Activated naive CD8-positive, alpha-beta T cell treated with anti-CD3 and anti-CD28 coated beads, Interleukin-2, amount 50 U/mL, for 24 hours (primary cell): ENCODE data around the gene LY9.

Experiments used
- ATAC-seq: fragments of 150-1000 bp; cut with Tn5 transposase; one replicate; pipeline ENCODE4 v1.10.0; 2021
- DNase-seq: peaks from one replicate; pipeline ENCODE4 v3.0.0; 2021
- H3K27ac Mint-ChIP-seq: one replicate; pipeline ENCODE4 v1.8.0; 2021; ENCODE audit warnings: mild to moderate bottlenecking, mixed read lengths
- H3K27me3 Mint-ChIP-seq: one replicate; pipeline ENCODE4 v1.8.0; 2021; ENCODE audit warnings: mixed read lengths
- H3K36me3 Mint-ChIP-seq: one replicate; pipeline ENCODE4 v1.8.0; 2021; ENCODE audit warnings: low read depth, mixed read lengths
- H3K4me1 Mint-ChIP-seq: one replicate; pipeline ENCODE4 v1.8.0; 2021; ENCODE audit warnings: mixed read lengths
- H3K4me3 Mint-ChIP-seq: one replicate; pipeline ENCODE4 v1.8.0; 2021; ENCODE audit warnings: mild to moderate bottlenecking, moderate library complexity, mixed read lengths
- H3K9me3 Mint-ChIP-seq: one replicate; pipeline ENCODE4 v1.8.0; 2021; ENCODE audit warnings: mixed read lengths

Gene LY9, protein sequence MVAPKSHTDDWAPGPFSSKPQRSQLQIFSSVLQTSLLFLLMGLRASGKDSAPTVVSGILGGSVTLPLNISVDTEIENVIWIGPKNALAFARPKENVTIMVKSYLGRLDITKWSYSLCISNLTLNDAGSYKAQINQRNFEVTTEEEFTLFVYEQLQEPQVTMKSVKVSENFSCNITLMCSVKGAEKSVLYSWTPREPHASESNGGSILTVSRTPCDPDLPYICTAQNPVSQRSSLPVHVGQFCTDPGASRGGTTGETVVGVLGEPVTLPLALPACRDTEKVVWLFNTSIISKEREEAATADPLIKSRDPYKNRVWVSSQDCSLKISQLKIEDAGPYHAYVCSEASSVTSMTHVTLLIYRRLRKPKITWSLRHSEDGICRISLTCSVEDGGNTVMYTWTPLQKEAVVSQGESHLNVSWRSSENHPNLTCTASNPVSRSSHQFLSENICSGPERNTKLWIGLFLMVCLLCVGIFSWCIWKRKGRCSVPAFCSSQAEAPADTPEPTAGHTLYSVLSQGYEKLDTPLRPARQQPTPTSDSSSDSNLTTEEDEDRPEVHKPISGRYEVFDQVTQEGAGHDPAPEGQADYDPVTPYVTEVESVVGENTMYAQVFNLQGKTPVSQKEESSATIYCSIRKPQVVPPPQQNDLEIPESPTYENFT

DNA sequence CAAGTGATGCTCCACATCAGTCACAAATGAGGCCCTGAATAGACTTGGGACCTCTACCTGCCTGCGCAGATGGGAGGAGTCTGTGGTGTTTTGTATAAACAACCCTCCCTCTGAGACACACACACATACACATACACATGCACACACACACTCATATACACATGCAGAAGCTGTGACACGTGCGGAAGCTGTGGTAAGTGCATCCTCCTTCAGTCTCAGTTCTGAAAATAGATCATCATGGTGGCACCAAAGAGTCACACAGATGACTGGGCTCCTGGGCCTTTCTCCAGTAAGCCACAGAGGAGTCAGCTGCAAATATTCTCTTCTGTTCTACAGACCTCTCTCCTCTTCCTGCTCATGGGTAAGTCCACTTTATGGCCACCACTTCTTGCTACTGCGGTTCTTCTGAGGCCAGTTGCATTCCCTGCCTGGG is at the start of gene LY9:
LY9 (plus strand) TSS at position 224 of the 433 bp plus-strand sequence; CDS start at position 238, 14 bp downstream.
- no peaks in the 10 kb centered on the region for H3K36me3 Mint-ChIP-seq
- no peaks in the 10 kb centered on the region for H3K9me3 Mint-ChIP-seq
- DNase-seq (peak; percentile 68), ATAC-seq (peak; percentile 87)
- peaks cover 58% of the 10 kb centered on the region for H3K4me1 Mint-ChIP-seq
- peak within 1 kb of the TSS; percentile 90 for H3K27ac Mint-ChIP-seq
- H3K27me3 Mint-ChIP-seq = no peaks in the 10 kb centered on the region
- peak within 1 kb of the TSS; percentile 84 for H3K4me3 Mint-ChIP-seq

- no peaks in the 10 kb centered on the region for H3K27me3 Mint-ChIP-seq
- H3K4me3 Mint-ChIP-seq = no peak overlapping the region
- ATAC-seq (no peak), DNase-seq (no peak)
- H3K9me3 Mint-ChIP-seq = no peaks in the 10 kb centered on the region
- H3K27ac Mint-ChIP-seq = peak overlapping the region; percentile 74
- H3K4me1 Mint-ChIP-seq = peaks cover 96% of the 10 kb centered on the region
- peaks cover 90% of the 10 kb centered on the region for H3K36me3 Mint-ChIP-seq
Observed at GRCh38 chr1:160746836-160747500, 49.0 kb upstream of the LY9 start.

- ATAC-seq = no peak
- Mint-ChIP-seq H3K4me1 (peaks cover 96% of the 10 kb centered on the region), H3K4me3 (no peak overlapping the region), H3K9me3 (no peaks in the 10 kb centered on the region), H3K27me3 (no peaks in the 10 kb centered on the region), H3K36me3 (peaks cover 90% of the 10 kb centered on the region), H3K27ac (peak overlapping the region; percentile 74)
- DNase-seq = no peak
Observed at GRCh38 chr1:160747717-160748116, 48.3 kb upstream of the LY9 start.

DNA sequence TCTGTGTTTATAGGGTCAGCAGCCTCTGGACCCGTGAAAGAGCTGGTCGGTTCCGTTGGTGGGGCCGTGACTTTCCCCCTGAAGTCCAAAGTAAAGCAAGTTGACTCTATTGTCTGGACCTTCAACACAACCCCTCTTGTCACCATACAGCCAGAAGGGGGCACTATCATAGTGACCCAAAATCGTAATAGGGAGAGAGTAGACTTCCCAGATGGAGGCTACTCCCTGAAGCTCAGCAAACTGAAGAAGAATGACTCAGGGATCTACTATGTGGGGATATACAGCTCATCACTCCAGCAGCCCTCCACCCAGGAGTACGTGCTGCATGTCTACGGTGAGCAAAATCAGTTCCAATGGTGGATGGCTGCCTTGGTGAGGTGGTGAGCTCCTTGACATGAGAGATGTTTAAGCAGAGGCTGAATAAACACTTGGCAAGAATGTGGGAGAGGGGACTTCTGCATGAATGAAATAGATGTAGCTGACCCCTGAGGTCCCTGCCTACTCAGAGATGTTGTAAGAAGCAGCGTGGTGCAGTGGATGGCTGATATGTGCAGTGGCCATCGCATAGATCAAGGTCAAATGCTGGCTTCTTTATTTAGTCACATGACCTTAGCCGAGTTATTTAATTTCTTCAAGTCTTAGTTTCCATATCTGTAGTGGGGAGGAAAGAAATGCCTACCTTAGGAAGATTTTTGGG is 47.6 kb upstream of the LY9 start:
- no peaks in the 10 kb centered on the region for H3K9me3 Mint-ChIP-seq
- no peak overlapping the region for H3K4me3 Mint-ChIP-seq
- DNase-seq = no peak
- H3K27ac Mint-ChIP-seq = peak overlapping the region; percentile 74
- peaks cover 96% of the 10 kb centered on the region for H3K4me1 Mint-ChIP-seq
- H3K27me3 Mint-ChIP-seq = no peaks in the 10 kb centered on the region
- H3K36me3 Mint-ChIP-seq = peaks cover 90% of the 10 kb centered on the region
- no peak for ATAC-seq

GRCh38 chr1:160748878-160749269 is 47.1 kb upstream of the LY9 start:
- H3K27me3 Mint-ChIP-seq = no peaks in the 10 kb centered on the region
- H3K27ac Mint-ChIP-seq = peak overlapping the region; percentile 74
- no peak overlapping the region for H3K4me3 Mint-ChIP-seq

DNA sequence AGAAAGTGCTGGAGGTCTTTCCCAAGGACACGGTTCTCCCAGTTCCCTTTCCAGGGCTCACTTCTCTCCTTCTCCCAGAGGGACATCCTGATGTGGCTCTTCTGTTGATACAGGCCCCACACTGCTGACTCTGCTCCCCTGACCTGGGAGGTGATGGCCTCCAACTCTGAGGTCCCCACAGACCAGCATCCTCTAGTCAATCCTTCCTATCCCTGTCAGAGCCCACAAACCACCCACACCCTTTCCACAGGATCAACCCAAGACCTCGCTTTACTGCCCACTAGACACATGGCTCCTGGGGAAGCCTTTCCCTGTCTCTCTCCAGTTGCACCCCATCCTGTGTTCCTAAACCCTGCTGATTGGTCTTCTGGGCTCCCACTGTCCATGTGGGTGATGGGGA is 45.4 kb upstream of the LY9 start:
- peaks cover 94% of the 10 kb centered on the region for H3K4me1 Mint-ChIP-seq
- peak overlapping the region; percentile 92 for H3K27ac Mint-ChIP-seq
- ATAC-seq = peak; percentile 49
- H3K9me3 Mint-ChIP-seq = no peaks in the 10 kb centered on the region
- DNase-seq = no peak
- no peaks in the 10 kb centered on the region for H3K27me3 Mint-ChIP-seq
- peak overlapping the region; percentile 27 for H3K4me3 Mint-ChIP-seq
- peaks cover 83% of the 10 kb centered on the region for H3K36me3 Mint-ChIP-seq

More at GRCh38 chr1:160748878-160749269, 47.1 kb upstream of the LY9 start:
- DNase-seq = no peak
- no peaks in the 10 kb centered on the region for H3K9me3 Mint-ChIP-seq
- peaks cover 96% of the 10 kb centered on the region for H3K4me1 Mint-ChIP-seq
- no peak for ATAC-seq
- H3K36me3 Mint-ChIP-seq = peaks cover 91% of the 10 kb centered on the region

DNA sequence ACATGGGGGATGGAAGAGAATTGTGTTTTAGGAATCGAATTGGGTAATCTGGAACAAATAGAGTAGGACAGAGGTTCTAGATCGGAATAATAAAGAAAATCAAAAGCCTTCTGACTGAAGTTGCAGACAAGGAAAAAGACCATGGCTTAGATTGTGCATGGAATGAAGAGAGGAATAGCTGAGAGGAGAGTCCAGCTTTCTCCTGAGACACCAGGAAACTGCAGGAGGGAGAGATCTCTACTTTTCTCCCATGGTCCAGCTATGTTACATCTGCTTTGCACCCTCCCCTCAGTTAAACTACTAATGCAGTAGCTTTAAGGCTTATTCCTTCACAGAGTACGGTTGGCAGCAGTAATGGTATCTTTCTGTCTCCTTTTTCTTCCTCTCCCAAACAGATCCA is 43.6 kb upstream of the LY9 start:
- H3K27ac Mint-ChIP-seq = peak overlapping the region; percentile 92
- peak overlapping the region; percentile 41 for H3K4me3 Mint-ChIP-seq
- peaks cover 74% of the 10 kb centered on the region for H3K36me3 Mint-ChIP-seq
- H3K27me3 Mint-ChIP-seq = no peaks in the 10 kb centered on the region
- DNase-seq (no peak), ATAC-seq (no peak)
- peaks cover 94% of the 10 kb centered on the region for H3K4me1 Mint-ChIP-seq
- H3K9me3 Mint-ChIP-seq = peaks cover 8% of the 10 kb centered on the region

DNA sequence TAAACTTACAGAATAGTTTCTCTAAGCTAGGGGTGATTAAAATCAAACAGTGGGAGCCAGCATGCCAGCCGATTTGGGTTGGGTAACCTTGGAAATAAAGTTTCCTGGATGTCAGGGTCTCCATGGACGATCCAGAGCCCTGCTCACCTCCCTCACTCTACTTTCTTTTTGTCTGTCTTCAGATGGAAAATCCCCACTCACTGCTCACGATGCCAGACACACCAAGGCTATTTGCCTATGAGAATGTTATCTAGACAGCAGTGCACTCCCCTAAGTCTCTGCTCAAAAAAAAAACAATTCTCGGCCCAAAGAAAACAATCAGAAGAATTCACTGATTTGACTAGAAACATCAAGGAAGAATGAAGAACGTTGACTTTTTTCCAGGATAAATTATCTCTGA is 43.0 kb upstream of the LY9 start:
- DNase-seq (no peak), ATAC-seq (no peak)
- peaks cover 70% of the 10 kb centered on the region for H3K36me3 Mint-ChIP-seq
- peaks cover 93% of the 10 kb centered on the region for H3K4me1 Mint-ChIP-seq
- peak overlapping the region; percentile 41 for H3K4me3 Mint-ChIP-seq
- peak overlapping the region; percentile 92 for H3K27ac Mint-ChIP-seq
- peaks cover 8% of the 10 kb centered on the region for H3K9me3 Mint-ChIP-seq
- no peaks in the 10 kb centered on the region for H3K27me3 Mint-ChIP-seq

- no peak for DNase-seq
- H3K4me3 Mint-ChIP-seq = no peak overlapping the region
- peaks cover 88% of the 10 kb centered on the region for H3K4me1 Mint-ChIP-seq
- no peak for ATAC-seq
- peak overlapping the region; percentile 92 for H3K27ac Mint-ChIP-seq
- peaks cover 8% of the 10 kb centered on the region for H3K9me3 Mint-ChIP-seq
- H3K36me3 Mint-ChIP-seq = peaks cover 64% of the 10 kb centered on the region
- H3K27me3 Mint-ChIP-seq = no peaks in the 10 kb centered on the region
Observed at GRCh38 chr1:160753594-160753993, 42.4 kb upstream of the LY9 start.

GRCh38 chr1:160755461-160755860 is 40.5 kb upstream of the LY9 start:
- Mint-ChIP-seq H3K4me3 (peak overlapping the region; percentile 35), H3K27ac (peak overlapping the region; percentile 94), H3K36me3 (peaks cover 49% of the 10 kb centered on the region), H3K27me3 (no peaks in the 10 kb centered on the region), H3K9me3 (peaks cover 8% of the 10 kb centered on the region), H3K4me1 (peaks cover 79% of the 10 kb centered on the region)
- DNase-seq = no peak
- ATAC-seq = no peak

- H3K27ac Mint-ChIP-seq = peak overlapping the region; percentile 94
- H3K36me3 Mint-ChIP-seq = peaks cover 45% of the 10 kb centered on the region
- peak overlapping the region; percentile 35 for H3K4me3 Mint-ChIP-seq
- peaks cover 78% of the 10 kb centered on the region for H3K4me1 Mint-ChIP-seq
- H3K27me3 Mint-ChIP-seq = no peaks in the 10 kb centered on the region
- peak; percentile 82 for ATAC-seq
- peaks cover 10% of the 10 kb centered on the region for H3K9me3 Mint-ChIP-seq
- peak; percentile 57 for DNase-seq
Observed at GRCh38 chr1:160755911-160756848, 39.8 kb upstream of the LY9 start.

- Mint-ChIP-seq H3K9me3 (peaks cover 16% of the 10 kb centered on the region), H3K27ac (peak overlapping the region; percentile 94), H3K36me3 (peaks cover 42% of the 10 kb centered on the region), H3K4me3 (peak overlapping the region; percentile 35), H3K27me3 (no peaks in the 10 kb centered on the region), H3K4me1 (peaks cover 79% of the 10 kb centered on the region)
- ATAC-seq (peak; percentile 33), DNase-seq (no peak)
Observed at GRCh38 chr1:160756849-160757201, 39.1 kb upstream of the LY9 start.

DNA sequence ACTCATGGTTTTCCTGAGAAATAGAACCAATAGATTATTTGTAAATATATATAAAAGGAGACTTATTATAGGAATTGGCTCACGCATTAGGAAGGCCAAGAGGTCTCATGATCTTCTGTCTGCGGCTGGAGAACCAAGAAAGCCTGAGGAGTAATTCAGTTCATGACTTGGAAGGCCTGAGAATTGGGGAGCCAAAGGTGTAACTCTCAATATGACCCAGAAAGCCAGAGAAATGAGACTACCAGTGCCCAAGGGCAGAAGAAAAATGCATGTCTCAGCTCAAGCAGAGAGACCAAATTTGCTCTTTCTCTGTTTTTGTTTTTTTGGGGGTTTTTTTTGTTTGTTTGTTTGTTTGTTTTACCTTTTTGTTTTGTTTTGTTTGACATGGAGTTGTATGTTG is 37.5 kb upstream of the LY9 start:
- Mint-ChIP-seq H3K4me3 (no peak overlapping the region), H3K9me3 (peaks cover 16% of the 10 kb centered on the region), H3K27me3 (no peaks in the 10 kb centered on the region), H3K27ac (no peak overlapping the region), H3K4me1 (peaks cover 64% of the 10 kb centered on the region), H3K36me3 (peaks cover 25% of the 10 kb centered on the region)
- ATAC-seq (no peak), DNase-seq (no peak)
